Endothelial cell of umbilical vein (primary cell): ENCODE measurements around the gene SPPL3. TPM values are rescaled to one million over a fixed set of nuclear protein-coding genes. Genes with fewer than 3 reads are reported as not detected.

Experiments used
- BruUV-seq: library from RNA; stranded (reverse); fragments of 400-500 nt; replicated peaks from 2 replicates; lab custom pipeline; 2021; lab: Mats Ljungman, UMichigan
- CTCF ChIA-PET: fragments of 300-600, 350-600 bp; sonication (Branson Sonifier 250); formaldehyde crosslinking; loops from one replicate; lab custom pipeline; 2021; ENCODE audit warnings: antibody characterized with exemption, inconsistent platforms; lab: Charles Lee
- POLR2A ChIA-PET: fragments of 300-600, 350-600 bp; sonication (Branson Sonifier 250); formaldehyde crosslinking; loops from one replicate; lab custom pipeline; 2021; ENCODE audit warnings: antibody characterized with exemption, inconsistent platforms; lab: Charles Lee
- DNase-seq: peaks from one replicate; pipeline ENCODE4 v3.0.0-alpha.2; 2011; ENCODE audit warnings: low read depth, low spot score
- FAIRE-seq: peaks from 2 replicates; lab custom pipeline; 2011; peaks lifted over from hg19 to GRCh38; lab: Jason Lieb, UNC
- H2AFZ ChIP-seq: 2 replicates; pipeline ENCODE4 v1.6.0; 2012; ENCODE audit warnings: low read depth, low read length, control low read depth, inconsistent platforms
- H3K27ac ChIP-seq: 2 replicates; pipeline ENCODE4 v1.5.1; 2011; ENCODE audit warnings: low read depth, mild to moderate bottlenecking, control low read depth, low read length, moderate library complexity; ENCODE audit not compliant: insufficient read depth
- H3K27me3 ChIP-seq, 2 experiments: 2 replicates each; pipeline versions ENCODE4 v1.6.0 to v1.6.1; 2011; ENCODE audit warnings: low read length in 2 of 2, mixed read lengths in 1 of 2; ENCODE audit not compliant: control insufficient read depth in 2 of 2, insufficient read depth in 2 of 2
- H3K36me3 ChIP-seq, 2 experiments: 2 replicates in 1 of 2; 3 replicates in 1 of 2; pipeline ENCODE4 v1.5.1; 2011; ENCODE audit warnings: low read length in 2 of 2, mild to moderate bottlenecking in 1 of 2, moderate library complexity in 1 of 2; ENCODE audit not compliant: control insufficient read depth in 2 of 2, insufficient read depth in 2 of 2; ENCODE audit errors: extremely low read depth in 1 of 2
- H3K4me1 ChIP-seq: 3 replicates; pipeline ENCODE4 v1.5.1; 2011; ENCODE audit warnings: mild to moderate bottlenecking, low read length; ENCODE audit not compliant: control insufficient read depth, insufficient read depth; ENCODE audit errors: extremely low read depth
- H3K4me2 ChIP-seq: 2 replicates; pipeline ENCODE4 v1.6.1; 2011; ENCODE audit warnings: low read length, control low read depth, mixed read lengths; ENCODE audit not compliant: insufficient read depth
- H3K4me3 ChIP-seq, 3 experiments: fragments of 200-600 bp in 1 of 3; sonication (generic), shearing (Covaris generic) in 1 of 3; replicated peaks in 1 of 3; 2 replicates each; pipeline ENCODE4 v1.5.1; 2011 to 2016; ENCODE audit warnings: control low read depth in 3 of 3, low read length in 3 of 3, mild to moderate bottlenecking in 2 of 3, inconsistent platforms in 1 of 3, low read depth in 1 of 3, moderate library complexity in 1 of 3; ENCODE audit not compliant: insufficient read depth in 1 of 3
- H3K79me2 ChIP-seq: 2 replicates; pipeline ENCODE4 v1.6.0; 2012; ENCODE audit warnings: low read length, inconsistent platforms; ENCODE audit not compliant: control insufficient read depth, insufficient read depth
- H3K9ac ChIP-seq: replicated peaks from 2 replicates; pipeline ENCODE3; 2011; ENCODE audit warnings: low read length, control low read depth; ENCODE audit not compliant: insufficient read depth; ENCODE audit errors: extremely low read depth
- H3K9me1 ChIP-seq: replicated peaks from 3 replicates; pipeline ENCODE4 v1.6.0; 2011; ENCODE audit warnings: mild to moderate bottlenecking, low read length; ENCODE audit not compliant: control insufficient read depth, insufficient read depth; ENCODE audit errors: extremely low read depth
- H3K9me3 ChIP-seq: replicated peaks from 2 replicates; pipeline ENCODE4 v1.5.1; 2012; ENCODE audit warnings: low read length, inconsistent platforms; ENCODE audit not compliant: control insufficient read depth, insufficient read depth
- H4K20me1 ChIP-seq: replicated peaks from 2 replicates; pipeline ENCODE3; 2011; ENCODE audit warnings: mild to moderate bottlenecking, low read length; ENCODE audit not compliant: control insufficient read depth, insufficient read depth; ENCODE audit errors: extremely low read depth
- EZH2 ChIP-seq: IDR thresholded peaks from 2 replicates; pipeline ENCODE4 v1.6.1; 2012; ENCODE audit warnings: borderline replicate concordance, low read depth, mild to moderate bottlenecking, moderate library complexity, low read length, inconsistent platforms; ENCODE audit not compliant: severe bottlenecking
- FOS ChIP-seq: IDR thresholded peaks from 2 replicates; pipeline ENCODE4 v1.6.1; 2011; ENCODE audit warnings: mild to moderate bottlenecking, low read length, moderate library complexity, borderline replicate concordance; ENCODE audit not compliant: insufficient read depth
- GATA2 ChIP-seq: IDR thresholded peaks from 2 replicates; pipeline ENCODE4 v1.7.0; 2011; ENCODE audit warnings: low read depth, mild to moderate bottlenecking, moderate library complexity, mixed read lengths, low read length; ENCODE audit not compliant: insufficient read length, insufficient read depth
- JUN ChIP-seq: IDR thresholded peaks from 2 replicates; pipeline ENCODE4 v1.6.1; 2011; ENCODE audit warnings: borderline replicate concordance, low read depth; ENCODE audit not compliant: insufficient read length, insufficient read depth
- MYC ChIP-seq: IDR thresholded peaks from one replicate; pipeline ENCODE4 v1.6.1; 2011; ENCODE audit warnings: mild to moderate bottlenecking, low read depth, low read length
- POLR2A ChIP-seq: IDR thresholded peaks from 2 replicates; pipeline ENCODE4 v1.6.1; 2012; ENCODE audit warnings: low read depth, mild to moderate bottlenecking, control low read depth, low read length
- POLR2AphosphoS5 ChIP-seq: IDR thresholded peaks from 2 replicates; pipeline ENCODE4 v1.6.1; 2012; ENCODE audit warnings: low read depth, mild to moderate bottlenecking, control low read depth, low read length, moderate library complexity; ENCODE audit not compliant: insufficient read depth
- dilution Hi-C: fragments of 300-500 bp; cut with MboI; formaldehyde crosslinking; loops from one replicate; pipeline ENCODE4 v1.15.0; 2019; ENCODE audit warnings: low sequenced_read_pairs; ENCODE audit not compliant: extremely low pct_ligation_motif_present
- intact Hi-C: fragments of 100-400 bp; cut with micrococcal nuclease; formaldehyde crosslinking; loops from one replicate; pipeline ENCODE4 v1.10.0; 2022
- polyA plus RNA-seq, 4 experiments: library from polyadenylated mRNA; depleted of rRNA in 3 of 4; stranded (reverse) in 3 of 4; unstranded in 1 of 4; fragments of >200 nt; gene quantifications; 2 replicates each; pipeline versions ENCODE4 v1.2.1 to v1.2.3, GENCODE V29; 2011 to 2012; ENCODE audit warnings: missing spikeins in 1 of 4
- total RNA-seq: library from RNA; stranded (reverse); gene quantifications from 2 replicates; pipeline ENCODE4 v1.2.3, GENCODE V29; 2021
- TF ChIP-seq, protein P1 (sequence below), 2 donors: IDR thresholded peaks; 1 replicate in 1 of 2; 2 replicates in 1 of 2; pipeline ENCODE4 v1.5.1; 2011; ENCODE audit warnings: low read length in 2 of 2, mild to moderate bottlenecking in 2 of 2, moderate library complexity in 2 of 2, control low read depth in 1 of 2, inconsistent platforms in 1 of 2, low read depth in 1 of 2; ENCODE audit not compliant: insufficient read depth in 1 of 2; ENCODE audit errors: extremely low read depth in 1 of 2
- TF ChIP-seq, protein P2 (sequence below): IDR thresholded peaks from 2 replicates; pipeline ENCODE4 v1.6.1; 2011; ENCODE audit not compliant: insufficient read depth, insufficient read length

Gene SPPL3
- total and polyA plus RNA-seq, 2 donors (not counting 3 experiments of a cell fraction or from before 2014, with no cell fraction given): 30.6 to 53.0 TPM

DNA sequence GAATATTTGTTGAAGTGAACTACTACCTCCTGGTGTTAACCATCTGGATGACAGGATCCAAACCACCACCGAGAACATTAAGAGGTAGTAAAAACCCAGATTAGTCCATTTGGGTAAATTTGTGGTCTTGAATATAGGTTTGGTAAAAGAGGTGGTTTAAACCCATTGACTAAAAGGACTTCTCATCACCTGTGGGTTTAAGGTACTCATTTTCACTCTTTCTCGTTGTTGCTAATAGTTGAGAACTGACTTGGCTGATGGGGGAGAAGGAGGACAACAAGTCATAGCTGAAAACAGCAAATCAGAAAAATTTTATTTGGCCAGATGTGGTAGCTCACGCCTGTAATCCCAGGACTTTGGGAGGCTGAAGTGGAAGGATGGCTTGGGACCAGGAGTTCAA lies 119.4 kb downstream of the SPPL3 start:
- BruUV-seq: no TSS peak
- dilution Hi-C loops: no loop called here
- no peak overlapping the region for H3K9ac ChIP-seq
- no peaks in the 10 kb centered on the region for H3K9me1 ChIP-seq
- no peaks in the 10 kb centered on the region for H3K9me3 ChIP-seq
- H3K27me3 ChIP-seq: no peaks in the 10 kb centered on the region
- no peak for DNase-seq
- no peak for FAIRE-seq
- ChIA-PET CTCF (interaction anchor here (1.1 to 3.3 kb wide), 3 partner anchors 16 to 182 kb away, joined by 3 to 10 read pairs (median 4); no protein-coding TSS in a partner anchor), POLR2A (interaction anchor here (0.5 to 0.9 kb wide), 2 partner anchors 51 to 400 kb away, joined by 3 read pairs; no protein-coding TSS in a partner anchor)
- no peak overlapping the region for H3K4me2 ChIP-seq
- H3K79me2 ChIP-seq: no peaks in the 10 kb centered on the region
- H3K27ac ChIP-seq: no peak overlapping the region
- intact Hi-C loops: no loop called here
- TF ChIP-seq JUN: no peak
- no peak for TF ChIP-seq FOS
- no peak for TF ChIP-seq GATA2
- TF ChIP-seq POLR2A: no peak
- TF ChIP-seq, protein P1, sequence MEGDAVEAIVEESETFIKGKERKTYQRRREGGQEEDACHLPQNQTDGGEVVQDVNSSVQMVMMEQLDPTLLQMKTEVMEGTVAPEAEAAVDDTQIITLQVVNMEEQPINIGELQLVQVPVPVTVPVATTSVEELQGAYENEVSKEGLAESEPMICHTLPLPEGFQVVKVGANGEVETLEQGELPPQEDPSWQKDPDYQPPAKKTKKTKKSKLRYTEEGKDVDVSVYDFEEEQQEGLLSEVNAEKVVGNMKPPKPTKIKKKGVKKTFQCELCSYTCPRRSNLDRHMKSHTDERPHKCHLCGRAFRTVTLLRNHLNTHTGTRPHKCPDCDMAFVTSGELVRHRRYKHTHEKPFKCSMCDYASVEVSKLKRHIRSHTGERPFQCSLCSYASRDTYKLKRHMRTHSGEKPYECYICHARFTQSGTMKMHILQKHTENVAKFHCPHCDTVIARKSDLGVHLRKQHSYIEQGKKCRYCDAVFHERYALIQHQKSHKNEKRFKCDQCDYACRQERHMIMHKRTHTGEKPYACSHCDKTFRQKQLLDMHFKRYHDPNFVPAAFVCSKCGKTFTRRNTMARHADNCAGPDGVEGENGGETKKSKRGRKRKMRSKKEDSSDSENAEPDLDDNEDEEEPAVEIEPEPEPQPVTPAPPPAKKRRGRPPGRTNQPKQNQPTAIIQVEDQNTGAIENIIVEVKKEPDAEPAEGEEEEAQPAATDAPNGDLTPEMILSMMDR (IDR thresholded peaks at IDR 0.05; ENCODE audit: extremely low read depth in 1 of 2, insufficient read depth in 1 of 2, low read depth in 1 of 2, low read length in 2 of 2): no peak
- TF ChIP-seq, protein P2, sequence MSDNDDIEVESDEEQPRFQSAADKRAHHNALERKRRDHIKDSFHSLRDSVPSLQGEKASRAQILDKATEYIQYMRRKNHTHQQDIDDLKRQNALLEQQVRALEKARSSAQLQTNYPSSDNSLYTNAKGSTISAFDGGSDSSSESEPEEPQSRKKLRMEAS: no peak
- TF ChIP-seq EZH2: no peak
- no peak for TF ChIP-seq MYC
- TF ChIP-seq POLR2AphosphoS5: no peak
- H2AFZ ChIP-seq: no peak overlapping the region
- no peak overlapping the region for H3K4me3 ChIP-seq
- no peaks in the 10 kb centered on the region for H3K36me3 ChIP-seq
- H3K4me1 ChIP-seq: peaks cover 24% of the 10 kb centered on the region
- H4K20me1 ChIP-seq: no peaks in the 10 kb centered on the region
